Activated CD8-positive, alpha-beta memory T cell treated with anti-CD3 and anti-CD28 coated beads for 4 hours (primary cell): Measurements from ENCODE around the gene SMIM13.

Source experiments
- DNase-seq, 2 donors: peaks; one replicate each; pipeline ENCODE4 v3.0.0-alpha.2; 2020; ENCODE audit warnings: low read depth in 2 of 2

Gene SMIM13

DNA sequence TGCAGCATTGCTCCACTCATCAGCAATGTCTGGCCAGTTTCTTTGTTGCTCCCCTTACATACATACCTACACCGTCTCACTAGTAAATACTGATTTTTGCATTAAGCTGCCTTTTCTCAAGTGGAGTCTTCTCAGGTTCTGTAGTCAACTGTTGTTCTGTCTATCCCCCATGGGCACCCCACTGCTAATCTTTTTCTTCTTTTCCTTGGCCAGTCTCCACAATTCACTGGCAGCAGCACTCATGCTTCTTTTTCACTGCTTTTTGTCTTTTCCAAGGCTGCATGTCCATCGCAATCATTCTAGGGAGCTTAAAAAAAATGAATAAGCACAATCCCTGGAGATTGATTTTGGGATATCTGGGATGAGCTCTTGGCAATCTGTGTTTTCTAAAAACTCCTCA is 28.2 kb downstream of the SMIM13 start:
- DNase-seq, result no peak

DNA sequence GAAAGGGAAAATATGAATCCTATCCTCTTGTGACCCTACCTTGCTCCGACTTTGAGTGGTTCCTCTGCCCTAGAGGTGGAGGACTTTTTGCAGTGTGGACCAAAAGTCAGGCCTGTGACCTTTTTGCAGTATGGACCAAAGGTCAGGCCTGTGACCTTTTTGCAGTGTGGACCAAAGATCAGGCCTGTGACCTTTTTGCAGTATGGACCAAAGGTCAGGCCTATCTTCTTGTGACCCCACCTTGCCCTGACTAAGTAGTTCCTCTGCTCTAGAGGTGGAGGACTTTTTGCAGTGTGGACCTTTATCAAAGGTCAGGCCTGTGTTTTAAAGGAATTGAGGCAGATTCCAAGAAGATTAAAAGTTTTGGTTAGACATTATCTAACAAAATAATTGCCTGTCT is 28.7 kb downstream of the SMIM13 start:
- DNase-seq, result no peak

DNA sequence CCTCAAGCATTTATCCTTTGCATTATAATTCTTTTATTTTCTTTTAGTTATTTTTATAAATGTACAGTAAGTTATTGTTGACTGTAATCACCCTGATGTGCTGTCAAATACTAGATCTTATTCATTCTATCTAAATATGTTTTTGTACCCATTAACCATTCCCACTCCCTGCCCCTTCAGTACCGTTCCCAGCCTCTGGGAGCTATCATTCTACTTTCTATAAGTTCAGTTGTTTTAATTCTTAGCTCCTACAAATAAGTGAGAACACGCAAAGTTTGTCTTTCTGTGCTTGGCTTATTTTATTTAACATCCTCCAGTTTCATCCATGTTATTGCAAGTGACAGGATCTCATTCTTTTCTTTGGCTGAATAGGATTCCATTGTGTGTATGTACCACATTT is 30.3 kb downstream of the SMIM13 start:
- DNase-seq, result no peak

DNA sequence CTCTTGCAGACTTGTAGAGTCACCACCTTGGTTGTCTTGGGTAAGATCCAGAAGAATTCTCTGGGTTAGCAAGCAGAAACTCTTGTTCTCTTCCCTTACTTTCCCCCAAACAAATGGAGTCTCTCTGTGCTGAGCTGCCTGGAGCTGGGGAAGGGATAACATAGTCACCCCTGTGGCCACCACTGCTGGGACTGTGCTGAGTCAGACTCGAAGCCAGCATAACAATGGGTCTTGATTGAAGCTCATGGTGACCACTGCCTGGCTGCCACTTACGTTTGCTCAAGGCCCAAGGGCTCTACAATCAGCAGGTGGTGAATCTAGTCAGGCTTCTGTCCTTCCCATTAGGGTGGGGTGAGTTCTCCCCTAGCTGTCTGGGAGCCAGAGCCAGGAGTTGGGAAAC is 33.2 kb downstream of the SMIM13 start:
- no peak for DNase-seq

DNA sequence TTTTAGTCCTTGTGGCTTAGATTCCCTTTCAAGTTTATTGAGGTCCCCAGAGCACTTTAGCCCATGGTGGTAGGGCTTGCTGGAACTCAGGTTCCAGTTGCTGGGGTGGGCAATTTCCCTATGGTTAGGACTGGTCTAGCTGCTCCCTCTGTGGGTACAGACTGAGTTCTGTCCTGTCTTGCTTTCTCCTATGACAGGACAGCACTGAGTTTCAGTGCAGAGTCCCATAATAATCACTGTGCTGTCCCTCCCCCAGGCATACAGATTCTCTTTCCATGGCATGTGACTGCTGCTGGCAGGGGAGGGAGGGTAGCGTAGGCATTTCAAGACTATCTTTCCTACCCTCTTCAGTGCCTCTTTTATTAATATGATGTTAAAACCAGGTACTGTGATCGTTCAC is 35.0 kb downstream of the SMIM13 start:
- no peak for DNase-seq

DNA sequence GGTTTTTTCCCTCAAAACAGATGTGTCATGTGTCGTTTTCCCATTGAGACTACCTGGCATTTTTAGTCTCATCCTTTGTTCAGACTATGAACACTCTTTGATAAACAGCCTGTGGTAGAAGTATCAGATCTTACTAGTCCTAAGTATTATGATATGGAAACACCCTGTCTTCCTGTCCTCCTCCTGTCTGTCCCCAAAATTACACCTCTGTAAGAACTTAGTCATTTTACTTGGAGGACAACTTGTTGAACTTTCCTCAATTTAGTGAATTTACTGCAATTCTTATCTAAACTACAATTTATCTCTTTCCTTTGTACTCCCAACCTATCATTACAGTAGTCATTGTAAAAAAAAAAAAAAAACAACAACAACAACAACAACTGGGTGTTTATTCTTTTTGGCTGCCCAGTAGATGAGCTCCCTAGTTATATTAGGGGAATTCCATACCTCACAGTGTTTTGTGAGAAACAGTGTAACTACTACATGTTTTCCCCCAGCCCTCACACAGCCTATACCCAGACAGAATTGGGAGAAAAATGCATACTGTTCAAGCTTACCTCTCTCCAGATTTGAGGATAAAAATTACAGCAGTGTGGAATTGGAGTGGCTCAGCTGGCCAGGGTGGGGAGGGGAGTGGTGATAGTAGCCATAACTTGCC is 36.4 kb downstream of the SMIM13 start:
- DNase-seq, result no peak

DNA sequence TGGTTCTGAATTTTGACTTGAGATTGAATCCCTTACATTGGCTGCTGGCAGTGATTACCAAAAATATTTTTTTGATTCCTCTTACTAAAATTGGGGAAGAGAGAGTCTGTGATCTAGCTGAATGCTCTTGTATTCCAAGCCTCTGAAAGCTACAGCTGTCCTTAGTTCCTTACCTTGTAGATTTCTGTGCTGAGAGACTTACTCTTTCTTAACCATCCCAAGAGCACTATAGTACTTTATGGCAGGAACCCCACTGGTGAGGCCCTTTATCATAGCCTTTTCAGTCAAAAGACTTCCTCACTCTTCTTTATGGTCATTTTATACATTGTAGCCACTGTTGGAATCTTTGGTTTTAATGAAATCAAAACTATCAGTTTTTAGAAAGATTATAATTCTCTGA is 37.0 kb downstream of the SMIM13 start:
- no peak for DNase-seq

DNA sequence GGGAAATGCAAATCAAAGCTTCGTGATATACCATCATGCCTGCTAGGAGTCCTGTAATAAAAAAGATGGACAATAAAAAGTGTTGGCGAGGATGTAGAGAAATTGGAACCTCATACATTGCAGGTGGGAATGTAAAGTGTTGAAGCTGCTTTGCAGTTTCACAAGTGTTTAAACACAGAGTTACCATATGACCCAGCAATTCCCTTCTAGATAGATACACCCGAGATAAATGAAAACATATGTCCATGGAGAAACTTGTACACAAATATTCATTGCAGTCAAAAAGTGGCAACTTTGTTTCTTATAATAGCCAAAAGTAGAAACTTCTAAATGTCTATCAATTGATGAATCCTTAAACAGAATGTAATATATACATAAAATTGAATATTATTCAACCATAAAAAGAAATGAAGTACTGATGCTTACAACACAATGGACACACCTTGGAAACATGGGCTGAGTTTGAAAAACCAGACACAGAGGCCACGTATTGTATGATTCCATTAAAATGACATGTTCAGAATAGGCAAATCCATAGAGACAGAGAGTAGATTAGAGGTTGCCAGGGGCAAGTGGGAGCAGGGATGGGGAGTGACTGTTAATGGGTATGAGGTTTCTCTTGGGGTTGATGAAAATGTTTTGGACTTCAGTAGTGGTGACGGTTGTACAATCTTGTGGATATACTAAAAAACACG is 38.7 kb downstream of the SMIM13 start:
- DNase-seq, result no peak

DNA sequence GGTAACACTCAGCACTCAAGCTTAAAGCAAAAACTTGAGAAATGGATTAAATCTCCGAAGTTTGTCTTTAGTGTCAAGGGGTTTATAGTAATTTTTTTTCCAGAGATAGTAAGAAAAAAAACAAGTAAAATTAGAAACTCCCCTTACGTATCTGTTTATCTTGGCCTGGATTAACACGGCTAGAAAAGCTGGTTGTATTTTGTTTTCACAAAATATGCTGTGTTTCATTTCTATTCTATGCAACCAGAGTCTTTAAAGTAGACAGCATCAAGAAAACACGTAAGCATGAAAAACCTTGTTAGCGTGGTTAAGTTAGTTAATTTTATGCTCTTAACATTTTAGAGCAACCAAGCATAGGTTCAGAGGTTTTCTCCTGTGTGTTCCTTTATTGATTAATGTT is 39.6 kb downstream of the SMIM13 start:
- DNase-seq, result no peak

DNA sequence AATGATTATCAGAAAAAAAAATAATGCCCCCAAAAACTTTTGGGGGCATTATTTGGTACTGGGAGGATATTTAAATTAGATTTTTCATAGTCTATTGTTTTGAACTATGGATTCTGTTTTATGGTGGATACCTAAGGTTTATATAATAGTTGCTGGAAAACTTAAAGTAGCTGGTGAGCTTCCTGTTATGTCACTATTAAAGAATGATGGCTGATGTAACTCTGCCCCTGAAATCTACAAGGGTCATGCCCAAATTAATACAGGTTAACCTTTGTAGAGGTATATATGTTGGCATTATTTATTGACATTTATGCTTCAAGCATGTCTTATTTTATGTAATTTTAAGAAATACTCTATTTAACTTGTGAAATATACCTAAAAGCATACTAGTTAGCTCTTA is 43.2 kb downstream of the SMIM13 start:
- DNase-seq, result no peak

DNA sequence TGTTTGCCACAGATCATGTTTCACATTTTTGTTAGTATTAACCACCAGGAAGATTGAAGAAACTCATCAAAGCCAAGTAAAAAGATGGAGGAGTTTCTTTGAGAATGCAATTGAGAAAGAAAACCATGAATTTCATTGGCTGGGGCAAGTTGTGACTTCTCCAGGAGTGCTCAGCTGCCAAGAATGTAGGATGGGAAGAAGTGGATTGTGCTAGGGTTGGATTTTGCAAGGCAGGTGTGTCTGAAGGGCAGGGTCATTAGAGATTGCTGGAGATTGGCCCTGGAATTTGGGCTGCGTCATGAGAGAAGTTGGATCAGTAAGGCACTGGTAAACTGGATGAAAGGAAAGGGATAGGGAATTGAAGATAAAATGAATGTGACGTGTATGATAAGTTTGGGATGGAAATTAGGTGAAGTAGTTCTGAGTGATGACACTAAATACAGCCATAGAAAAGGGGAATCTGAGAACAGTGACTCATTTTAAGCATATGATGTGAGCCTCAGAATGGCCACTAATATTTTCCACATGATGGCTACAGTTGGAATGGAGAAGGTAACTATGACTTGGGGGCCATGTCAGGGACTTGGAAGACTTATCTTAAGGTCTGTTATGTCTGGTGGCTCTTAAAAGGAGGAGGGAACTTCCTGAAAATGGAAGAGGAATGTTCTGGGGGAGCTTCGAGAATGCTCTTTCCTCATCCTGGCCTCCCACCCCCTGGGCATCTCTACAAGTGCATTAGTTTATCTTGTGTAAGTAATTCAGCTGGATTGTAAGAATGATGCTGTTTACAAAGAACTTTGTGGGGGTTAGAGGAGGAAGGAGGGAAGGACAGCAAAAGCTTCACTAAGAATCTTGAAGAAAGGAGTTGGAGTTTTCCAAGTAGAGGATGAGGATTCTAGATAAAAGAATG is 45.7 kb downstream of the SMIM13 start:
- no peak for DNase-seq

DNA sequence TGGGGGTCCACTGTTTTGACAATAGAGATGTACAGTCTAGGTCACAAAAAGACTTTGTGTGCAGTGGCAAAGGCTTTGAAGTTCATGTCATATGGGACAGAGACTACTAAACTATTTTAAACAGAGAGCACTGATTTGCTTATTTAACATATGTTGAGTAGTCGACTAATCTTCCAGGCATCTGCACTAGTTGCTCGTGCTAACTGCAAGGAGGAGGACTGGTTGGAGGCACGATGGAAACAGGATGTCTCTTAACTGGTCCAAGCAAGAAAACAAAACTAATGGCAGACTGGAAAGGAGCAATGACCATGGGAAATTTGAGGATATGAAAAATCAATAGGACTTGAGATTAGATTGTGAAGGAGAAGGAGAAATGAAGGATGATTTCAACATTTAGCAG is 46.4 kb downstream of the SMIM13 start:
- DNase-seq, result no peak

DNA sequence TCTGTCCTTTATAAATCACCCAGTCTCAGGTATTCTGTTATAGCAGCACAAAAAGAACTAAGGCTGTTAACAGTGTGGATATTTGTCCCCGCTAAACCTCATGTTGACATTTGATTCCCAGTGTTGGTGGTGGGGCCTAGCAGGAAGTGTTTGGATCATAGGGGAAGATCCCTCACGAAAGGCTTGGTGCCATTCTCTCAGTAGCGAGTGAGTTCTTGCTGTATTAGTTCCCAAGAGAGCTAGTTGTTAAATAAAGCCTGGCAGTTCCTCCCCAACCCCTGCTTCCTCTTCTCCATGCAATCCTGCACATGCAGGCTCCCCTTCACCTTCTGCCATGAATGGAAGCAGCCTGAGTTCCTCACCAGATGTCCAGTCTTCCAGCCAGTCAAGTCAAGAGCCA is 47.7 kb downstream of the SMIM13 start:
- DNase-seq, result no peak

DNA sequence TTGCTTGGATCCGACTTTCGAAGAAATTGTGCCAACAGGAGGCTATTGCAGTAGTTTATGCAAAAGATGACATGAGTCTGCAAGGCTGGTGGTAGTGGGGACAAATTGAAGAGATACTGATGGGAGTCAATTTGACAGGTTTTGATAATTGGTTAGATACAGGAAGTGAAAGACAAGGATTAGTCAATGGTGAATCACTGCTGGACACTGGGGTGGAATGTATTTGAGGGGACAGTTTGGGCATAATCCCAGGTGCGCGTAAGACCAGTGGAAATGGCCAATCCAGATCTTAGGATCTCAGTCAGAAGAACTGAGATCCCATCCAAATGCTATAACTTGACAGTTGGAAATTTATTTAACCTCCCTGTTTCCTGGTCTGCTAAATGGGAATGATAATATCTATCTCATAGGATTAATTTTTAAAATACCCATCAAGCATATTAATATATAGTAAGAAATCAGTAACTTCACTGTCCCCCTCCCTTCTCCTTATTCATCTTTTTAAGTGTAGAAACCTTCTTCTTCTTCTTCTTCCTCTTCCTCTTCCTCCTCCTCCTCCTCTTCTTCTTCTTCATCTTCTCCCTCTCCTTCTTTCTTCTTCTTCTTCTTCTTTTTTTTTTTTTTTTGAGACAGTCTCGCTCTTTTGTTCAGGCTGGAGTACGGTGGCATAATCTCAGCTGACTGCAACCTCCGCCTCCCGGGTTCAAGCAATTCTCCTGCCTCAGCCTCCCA is 48.8 kb downstream of the SMIM13 start:
- DNase-seq, result no peak

DNA sequence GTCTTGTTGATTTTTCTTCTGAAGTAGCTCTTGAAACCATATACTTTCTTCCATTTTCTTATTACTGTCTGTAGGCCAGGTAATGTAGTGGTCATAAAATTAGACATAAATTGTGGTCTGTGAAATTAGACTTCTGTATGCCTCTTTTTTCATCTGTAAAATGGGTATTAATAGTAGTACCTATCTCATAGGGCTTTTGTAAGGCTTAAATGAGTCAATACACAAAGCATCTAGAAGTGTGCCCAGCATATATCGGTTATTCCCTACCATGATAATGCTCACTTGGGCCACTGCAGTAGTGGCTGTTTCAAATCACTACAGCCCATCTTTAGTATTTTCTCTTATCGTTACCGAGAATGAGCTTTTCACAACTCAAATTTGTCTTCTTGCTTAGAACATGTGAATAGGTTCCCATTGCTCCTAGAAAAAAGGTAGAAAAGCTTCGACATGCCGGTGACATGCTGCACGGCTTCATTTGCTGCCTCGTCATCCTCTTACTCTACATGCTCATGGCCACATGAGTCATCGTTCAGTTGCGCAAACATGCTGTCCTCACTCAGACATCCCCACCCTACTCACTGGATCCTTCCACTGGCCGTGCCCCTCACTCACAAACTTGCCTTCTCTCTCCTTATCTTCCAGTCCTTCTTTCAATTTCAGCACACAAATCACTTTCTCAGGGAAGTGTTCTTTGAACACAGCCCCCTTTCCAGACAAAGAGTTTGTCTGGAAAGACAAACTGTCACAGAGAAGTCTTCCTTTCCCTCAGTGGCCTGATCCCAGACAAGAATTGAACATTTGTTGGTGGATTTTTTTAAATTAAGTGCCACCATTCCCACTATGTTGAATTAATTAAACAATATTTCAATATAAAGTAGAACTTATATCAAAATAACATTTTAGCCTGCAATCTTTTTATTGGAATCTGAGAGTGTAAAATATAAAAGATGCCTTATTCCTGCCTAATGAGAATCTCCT is 50.0 kb downstream of the SMIM13 start:
- no peak for DNase-seq

DNA sequence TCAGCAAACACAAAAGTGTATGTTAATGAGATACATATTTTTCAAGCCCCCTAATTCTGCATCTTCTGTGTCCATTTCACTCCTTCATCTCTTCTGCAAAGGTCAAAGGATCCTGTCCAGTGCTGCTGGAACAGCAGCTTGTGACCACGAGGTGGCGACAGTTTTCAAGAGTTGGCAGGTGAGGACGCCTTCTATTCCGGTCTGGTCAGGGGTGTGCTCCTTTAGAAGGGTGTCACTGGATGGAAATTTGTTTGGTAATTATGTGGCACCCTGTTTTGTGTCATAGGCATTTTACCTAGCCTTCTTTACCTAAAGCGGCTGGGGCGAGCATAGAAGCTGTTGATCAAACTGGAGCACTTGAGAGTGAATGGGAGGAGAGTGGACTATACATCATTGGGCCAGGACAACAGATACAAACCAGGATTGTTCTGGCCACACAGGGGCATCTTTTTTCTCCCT is 50.8 kb downstream of the SMIM13 start:
- DNase-seq, result peak; percentile 47 to 50

DNA sequence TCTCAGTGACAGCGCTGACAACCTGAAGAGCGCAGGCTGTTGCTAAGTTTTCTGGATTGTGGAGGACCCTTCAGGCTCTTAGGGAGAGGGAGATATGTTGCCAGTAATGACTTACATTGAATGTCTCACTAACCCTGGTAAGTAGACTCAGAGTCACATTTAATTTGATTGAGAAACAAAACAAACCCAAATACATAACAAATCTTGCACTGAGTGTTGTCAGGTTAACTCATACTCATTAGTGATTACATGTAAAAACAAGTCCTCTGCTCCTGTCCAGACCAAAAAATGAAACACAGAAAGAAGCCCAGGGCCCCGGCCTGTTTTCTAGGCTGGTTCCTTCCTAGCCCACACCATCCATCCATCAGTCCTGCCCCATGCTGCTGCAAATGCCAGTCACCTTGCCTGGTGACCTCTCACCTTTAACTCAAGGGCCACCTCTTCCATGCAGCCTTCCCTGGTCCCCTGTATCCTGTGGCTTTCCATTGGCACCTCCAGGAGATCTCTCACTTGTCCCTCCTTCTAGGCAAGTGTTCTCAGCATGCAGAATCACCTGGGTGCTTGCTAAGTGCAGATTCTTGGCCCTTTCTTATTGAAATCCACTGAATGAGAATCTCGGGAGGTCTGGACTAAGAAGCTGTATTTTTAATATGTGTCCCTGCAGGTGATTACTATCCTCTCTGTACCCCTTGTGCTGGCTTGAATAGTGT is 52.6 kb downstream of the SMIM13 start:
- DNase-seq, result no peak

DNA sequence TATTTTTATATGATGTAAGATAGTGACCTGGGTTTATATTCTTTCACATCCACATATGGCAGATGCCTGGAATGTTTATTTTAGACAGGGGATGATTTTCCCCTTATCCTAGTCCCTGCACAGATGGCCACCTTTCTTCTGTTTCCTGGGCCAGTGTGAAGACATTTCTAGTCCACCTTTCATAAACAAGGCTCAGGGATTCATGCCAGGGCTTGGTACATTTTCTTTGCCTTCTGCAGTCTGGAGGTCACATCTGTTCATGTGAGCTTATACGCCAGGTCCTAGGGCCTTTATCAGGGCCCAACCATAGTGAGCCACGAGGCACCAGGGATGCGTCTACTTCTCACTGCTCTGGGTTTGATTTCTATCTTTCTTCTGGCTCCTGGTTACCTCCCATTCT is 55.9 kb downstream of the SMIM13 start:
- DNase-seq, result no peak

DNA sequence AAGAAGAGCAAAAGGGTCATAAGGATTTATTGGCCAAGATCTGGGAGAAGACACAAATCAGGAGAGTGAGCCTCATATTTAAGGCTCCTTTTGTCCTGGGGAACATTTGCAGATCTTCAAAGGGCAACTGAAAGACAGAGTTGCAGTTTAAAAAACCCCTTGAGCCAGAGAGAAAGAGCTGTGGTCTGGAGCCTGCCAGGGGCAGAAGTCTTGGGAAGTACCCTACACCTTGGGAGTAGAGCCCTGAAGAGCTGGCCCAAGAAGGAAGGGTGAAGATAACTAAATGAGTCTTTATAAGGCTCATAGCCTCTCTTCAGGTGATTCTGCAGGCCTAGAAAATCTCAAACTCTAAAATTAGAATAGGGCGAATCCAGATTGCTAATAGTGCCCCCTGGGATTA is 57.9 kb downstream of the SMIM13 start:
- no peak for DNase-seq

DNA sequence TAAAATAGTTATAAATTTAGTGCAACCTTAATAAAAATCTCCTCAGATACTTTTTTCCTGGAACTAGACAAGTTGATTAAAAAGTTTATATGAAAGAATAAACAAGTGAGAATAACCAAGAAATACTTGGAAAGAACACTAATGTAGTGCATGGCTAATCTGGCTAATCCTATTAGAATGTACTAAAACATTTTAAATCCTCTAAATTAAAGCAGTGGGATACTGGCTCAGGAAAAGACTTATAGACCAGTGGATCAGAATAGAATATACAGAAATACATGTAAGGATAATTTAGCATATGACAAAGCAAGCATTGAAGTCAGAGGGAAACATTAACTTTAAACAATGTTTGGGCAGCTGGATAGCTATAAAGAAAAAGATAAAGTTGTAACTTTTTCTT is 58.9 kb downstream of the SMIM13 start:
- no peak for DNase-seq
